ENCODE measurements around the gene MYH14. TPM values are rescaled to one million over a fixed set of nuclear protein-coding genes. Genes with fewer than 3 reads are reported as not detected.
"Not testable (repeated sequence)": the region's sequence is repeated elsewhere in the genome, so short reads cannot be mapped to it uniquely, and the experiment has no call there.

MYH14 gene
- total RNA-seq, 1 donor from 2014 or later, result 0.59 TPM

GRCh38 chr19:50328224-50328872, 124.9 kb downstream of the MYH14 start:
- Mint-ChIP-seq H3K27ac (ENCODE audit: unreplicated experiment) (no peak overlapping the region), H3K4me1 (ENCODE audit: low read depth, unreplicated experiment) (peaks cover 26% of the 10 kb centered on the region), H3K9me3 (ENCODE audit: unreplicated experiment) (peaks cover 24% of the 10 kb centered on the region), H3K27me3 (ENCODE audit: unreplicated experiment) (peaks cover 31% of the 10 kb centered on the region), H3K36me3 (ENCODE audit: unreplicated experiment) (peaks cover 10% of the 10 kb centered on the region), H3K4me3 (ENCODE audit: unreplicated experiment) (no peak overlapping the region)
- TF ChIP-seq CTCF (IDR thresholded peaks at IDR 0.05; ENCODE audit: partially characterized antibody, unreplicated experiment), result no peak
- DNase-seq, result peak; percentile 68

- Mint-ChIP-seq H3K9me3 (ENCODE audit: unreplicated experiment) (peaks cover 26% of the 10 kb centered on the region), H3K27ac (ENCODE audit: unreplicated experiment) (no peak overlapping the region), H3K4me3 (ENCODE audit: unreplicated experiment) (no peak overlapping the region), H3K27me3 (ENCODE audit: unreplicated experiment) (peaks cover 35% of the 10 kb centered on the region), H3K4me1 (ENCODE audit: low read depth, unreplicated experiment) (peaks cover 24% of the 10 kb centered on the region), H3K36me3 (ENCODE audit: unreplicated experiment) (peaks cover 10% of the 10 kb centered on the region)
- TF ChIP-seq CTCF (IDR thresholded peaks at IDR 0.05; ENCODE audit: partially characterized antibody, unreplicated experiment), result no peak
- no peak for DNase-seq
Measured at GRCh38 chr19:50328873-50329145, 125.4 kb downstream of the MYH14 start.

GRCh38 chr19:50329146-50329925, 125.9 kb downstream of the MYH14 start, which contains the start of gene KCNC3:
Gene KCNC3 (minus strand): TSS chr19:50329377. CDS start chr19:50329082, 295 bp downstream.
- peaks cover 10% of the 10 kb centered on the region for H3K36me3 Mint-ChIP-seq (ENCODE audit: unreplicated experiment)

GRCh38 chr19:50329926-50330294, 126.5 kb downstream of the MYH14 start:
- Mint-ChIP-seq H3K4me1 (ENCODE audit: low read depth, unreplicated experiment) (peaks cover 17% of the 10 kb centered on the region), H3K36me3 (ENCODE audit: unreplicated experiment) (peaks cover 10% of the 10 kb centered on the region), H3K4me3 (ENCODE audit: unreplicated experiment) (peak overlapping the region; percentile 97), H3K9me3 (ENCODE audit: unreplicated experiment) (peaks cover 27% of the 10 kb centered on the region), H3K27me3 (ENCODE audit: unreplicated experiment) (peaks cover 33% of the 10 kb centered on the region), H3K27ac (ENCODE audit: unreplicated experiment) (peak overlapping the region; percentile 98)
- DNase-seq, result not testable (repeated sequence)

More at GRCh38 chr19:50329146-50329925, 125.9 kb downstream of the MYH14 start, which contains the start of gene KCNC3:
- no peak for TF ChIP-seq CTCF (IDR thresholded peaks at IDR 0.05; ENCODE audit: partially characterized antibody, unreplicated experiment)
- H3K4me1 Mint-ChIP-seq (ENCODE audit: low read depth, unreplicated experiment), result peaks cover 23% of the 10 kb centered on the region
- H3K4me3 Mint-ChIP-seq (ENCODE audit: unreplicated experiment), result peak within 1 kb of the TSS; percentile 97
- H3K9me3 Mint-ChIP-seq (ENCODE audit: unreplicated experiment), result peaks cover 30% of the 10 kb centered on the region
- peak; percentile 100 for DNase-seq
- peak within 1 kb of the TSS; percentile 98 for H3K27ac Mint-ChIP-seq (ENCODE audit: unreplicated experiment)
- peaks cover 38% of the 10 kb centered on the region for H3K27me3 Mint-ChIP-seq (ENCODE audit: unreplicated experiment)

- Mint-ChIP-seq H3K4me3 (ENCODE audit: unreplicated experiment) (peak overlapping the region; percentile 97), H3K27me3 (ENCODE audit: unreplicated experiment) (peaks cover 32% of the 10 kb centered on the region), H3K36me3 (ENCODE audit: unreplicated experiment) (peaks cover 10% of the 10 kb centered on the region), H3K4me1 (ENCODE audit: low read depth, unreplicated experiment) (peaks cover 16% of the 10 kb centered on the region), H3K27ac (ENCODE audit: unreplicated experiment) (peak overlapping the region; percentile 98), H3K9me3 (ENCODE audit: unreplicated experiment) (peaks cover 27% of the 10 kb centered on the region)
- no peak for TF ChIP-seq CTCF (IDR thresholded peaks at IDR 0.05; ENCODE audit: partially characterized antibody, unreplicated experiment)
- DNase-seq, result peak; percentile 97
Measured at GRCh38 chr19:50330365-50331078, 127.1 kb downstream of the MYH14 start.

All from glutamatergic neuron (in vitro differentiated cells).